Right atrium auricular region (tissue), 2 donors: ENCODE results near the gene CALHM5. TPM values are rescaled to one million over a fixed set of nuclear protein-coding genes. Genes with fewer than 3 reads are reported as not detected.

Experiments used
- DNase-seq: peaks from one replicate; pipeline ENCODE4 v3.0.0-alpha.2; 2019; ENCODE audit warnings: low spot score
- H3K27ac ChIP-seq, 2 donors: fragments of 200-600 bp; sonication (generic); 1 replicate in 1 of 2; 2 replicates in 1 of 2; pipeline ENCODE4 v1.5.1; 2016 to 2019
- H3K27me3 ChIP-seq, 2 donors: fragments of 200-600 bp; sonication (generic); one replicate each; pipeline versions ENCODE4 v1.5.1 to v1.6.0; 2017 to 2019
- H3K36me3 ChIP-seq: fragments of 200-600 bp; sonication (generic); one replicate; pipeline ENCODE4 v1.5.1; 2016
- H3K4me1 ChIP-seq, 2 donors: fragments of 200-600 bp; sonication (generic); one replicate each; pipeline versions ENCODE4 v1.5.1 to v1.6.0; 2017 to 2019
- H3K4me3 ChIP-seq, 2 donors: fragments of 200-600 bp; sonication (generic); 1 replicate in 1 of 2; 2 replicates in 1 of 2; pipeline ENCODE4 v1.5.1; 2017 to 2019; ENCODE audit warnings: mild to moderate bottlenecking in 1 of 2, moderate library complexity in 1 of 2
- H3K9me3 ChIP-seq, 2 donors: fragments of 200-600 bp; sonication (generic); one replicate each; pipeline ENCODE4 v1.5.1; 2019
- total RNA-seq, 2 donors: library from RNA; depleted of rRNA; stranded (reverse); fragments of >200 nt; gene quantifications; one replicate each; pipeline ENCODE4 v1.1.0, GENCODE V29; 2016
- TF ChIP-seq, protein P1 (sequence below), 2 donors: fragments of 200-600 bp; sonication (generic); IDR thresholded peaks; one replicate each; pipeline ENCODE4 v1.5.1; 2019; ENCODE audit warnings: antibody characterized with exemption in 2 of 2

The CALHM5 gene
- total RNA-seq, 2 donors from 2014 or later, result 2.3 to 3.4 TPM

DNA sequence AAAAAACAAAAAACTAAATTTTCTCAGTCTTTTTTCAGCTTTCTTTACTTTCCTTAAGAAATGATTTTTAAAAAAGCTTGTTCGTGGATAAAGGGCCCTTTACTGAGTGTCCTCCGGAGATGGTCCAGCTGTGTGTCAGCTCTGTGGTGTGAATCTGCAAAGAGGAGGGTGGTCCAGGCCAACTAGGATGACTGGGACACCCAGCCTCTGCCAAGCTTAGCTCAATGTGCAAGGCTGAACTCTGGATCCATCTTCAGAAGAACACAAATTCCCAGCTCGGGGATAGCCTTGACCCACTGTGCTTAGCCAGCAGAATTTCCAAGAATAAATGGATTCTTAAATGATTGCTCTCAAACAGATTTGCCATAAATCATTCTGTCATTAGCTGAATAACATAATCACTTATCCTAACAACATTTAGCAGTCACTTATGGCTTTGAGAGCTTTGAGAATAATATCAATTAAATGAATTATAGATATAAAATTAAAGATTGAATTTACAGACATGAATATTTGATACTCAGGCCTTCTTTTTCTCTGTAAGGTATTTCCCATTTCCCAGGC, 14.2 kb upstream of the CALHM5 start:
- H3K27ac ChIP-seq, result no peak overlapping the region

DNA sequence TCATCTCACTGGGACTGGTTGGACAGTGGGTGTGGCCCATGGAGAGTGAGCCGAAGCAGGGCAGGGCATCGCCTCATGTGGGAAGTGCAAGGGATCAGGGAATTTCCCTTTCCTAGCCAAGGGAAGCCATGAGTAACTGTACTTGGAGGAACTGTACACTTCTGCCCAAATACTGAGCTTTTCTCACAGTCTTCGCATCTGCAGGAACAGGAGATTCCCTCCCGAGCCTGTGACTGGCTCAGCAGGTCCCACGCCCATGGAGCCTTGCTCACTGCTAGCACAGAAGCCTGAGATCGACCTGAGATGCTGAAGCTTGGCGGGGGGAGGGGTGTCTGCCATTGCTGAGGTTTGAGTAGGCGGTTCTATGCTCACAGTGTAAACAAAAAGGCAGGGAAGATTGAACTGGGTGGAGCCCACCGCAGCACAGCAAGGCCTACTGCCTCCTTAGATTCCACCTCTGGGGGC, 10.4 kb upstream of the CALHM5 start:
- no peaks in the 10 kb centered on the region for H3K9me3 ChIP-seq
- no peaks in the 10 kb centered on the region for H3K27me3 ChIP-seq
- no peak for DNase-seq
- H3K4me1 ChIP-seq, result no peaks in the 10 kb centered on the region
- H3K27ac ChIP-seq, result no peak overlapping the region
- TF ChIP-seq, protein P1, sequence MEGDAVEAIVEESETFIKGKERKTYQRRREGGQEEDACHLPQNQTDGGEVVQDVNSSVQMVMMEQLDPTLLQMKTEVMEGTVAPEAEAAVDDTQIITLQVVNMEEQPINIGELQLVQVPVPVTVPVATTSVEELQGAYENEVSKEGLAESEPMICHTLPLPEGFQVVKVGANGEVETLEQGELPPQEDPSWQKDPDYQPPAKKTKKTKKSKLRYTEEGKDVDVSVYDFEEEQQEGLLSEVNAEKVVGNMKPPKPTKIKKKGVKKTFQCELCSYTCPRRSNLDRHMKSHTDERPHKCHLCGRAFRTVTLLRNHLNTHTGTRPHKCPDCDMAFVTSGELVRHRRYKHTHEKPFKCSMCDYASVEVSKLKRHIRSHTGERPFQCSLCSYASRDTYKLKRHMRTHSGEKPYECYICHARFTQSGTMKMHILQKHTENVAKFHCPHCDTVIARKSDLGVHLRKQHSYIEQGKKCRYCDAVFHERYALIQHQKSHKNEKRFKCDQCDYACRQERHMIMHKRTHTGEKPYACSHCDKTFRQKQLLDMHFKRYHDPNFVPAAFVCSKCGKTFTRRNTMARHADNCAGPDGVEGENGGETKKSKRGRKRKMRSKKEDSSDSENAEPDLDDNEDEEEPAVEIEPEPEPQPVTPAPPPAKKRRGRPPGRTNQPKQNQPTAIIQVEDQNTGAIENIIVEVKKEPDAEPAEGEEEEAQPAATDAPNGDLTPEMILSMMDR (IDR thresholded peaks at IDR 0.05), result no peak
- no peaks in the 10 kb centered on the region for H3K36me3 ChIP-seq
- H3K4me3 ChIP-seq, result no peak overlapping the region

More for the DNA sequence above, 14.2 kb upstream of the CALHM5 start:
- no peaks in the 10 kb centered on the region for H3K27me3 ChIP-seq
- H3K4me1 ChIP-seq, result no peaks in the 10 kb centered on the region
- H3K36me3 ChIP-seq, result no peaks in the 10 kb centered on the region
- H3K4me3 ChIP-seq, result no peak overlapping the region
- no peak for DNase-seq
- TF ChIP-seq, protein P1 (IDR thresholded peaks at IDR 0.05), result no peak
- H3K9me3 ChIP-seq, result no peaks in the 10 kb centered on the region

DNA sequence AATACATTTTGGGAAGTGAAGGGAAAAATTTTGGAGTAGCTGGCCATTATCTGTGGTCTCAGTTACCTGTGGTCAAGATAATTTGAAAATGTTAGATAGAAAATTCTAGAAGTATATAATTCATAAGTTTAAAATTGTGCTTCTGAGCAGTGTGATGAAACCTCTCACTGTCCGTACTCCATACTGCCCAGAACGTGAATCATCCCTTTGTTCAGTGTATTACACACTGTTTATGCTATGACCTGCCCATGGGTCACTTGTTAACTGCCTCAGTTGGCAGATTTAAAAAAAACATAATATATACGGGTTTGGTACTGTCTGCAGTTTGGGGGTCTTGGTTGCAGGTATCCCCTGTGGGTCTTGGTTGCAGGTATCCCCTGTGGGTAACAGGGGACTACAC, 4.1 kb upstream of the CALHM5 start:
- Histone ChIP-seq H3K4me1 (no peaks in the 10 kb centered on the region), H3K27ac (no peak overlapping the region), H3K4me3 (no peak overlapping the region), H3K27me3 (no peaks in the 10 kb centered on the region), H3K36me3 (no peaks in the 10 kb centered on the region), H3K9me3 (no peaks in the 10 kb centered on the region)
- DNase-seq, result no peak
- TF ChIP-seq, protein P1 (IDR thresholded peaks at IDR 0.05), result no peak

DNA sequence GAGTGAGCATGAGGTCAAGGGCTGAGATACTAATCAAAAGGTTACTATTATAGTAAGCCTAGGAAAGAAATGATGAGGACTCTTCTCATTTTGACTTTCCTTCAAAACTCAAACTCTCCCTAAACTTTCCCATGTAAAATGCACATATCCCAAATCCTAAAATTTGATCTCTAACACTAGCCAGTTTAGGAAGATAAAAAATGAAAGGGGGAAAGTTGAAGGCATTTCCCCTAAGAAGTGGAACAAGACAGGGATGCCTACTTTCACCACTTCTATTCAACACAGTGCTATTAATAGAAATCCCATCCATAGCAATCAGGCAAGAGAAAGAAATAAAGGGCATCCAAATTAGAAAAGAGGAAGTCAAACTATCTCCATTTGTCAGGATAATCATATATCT, 2.9 kb upstream of the CALHM5 start:
- H3K9me3 ChIP-seq, result no peaks in the 10 kb centered on the region
- TF ChIP-seq, protein P1 (IDR thresholded peaks at IDR 0.05), result no peak
- H3K4me1 ChIP-seq, result no peaks in the 10 kb centered on the region
- H3K27me3 ChIP-seq, result no peaks in the 10 kb centered on the region
- H3K36me3 ChIP-seq, result no peaks in the 10 kb centered on the region
- H3K27ac ChIP-seq, result no peak overlapping the region
- no peak for DNase-seq
- no peak overlapping the region for H3K4me3 ChIP-seq

DNA sequence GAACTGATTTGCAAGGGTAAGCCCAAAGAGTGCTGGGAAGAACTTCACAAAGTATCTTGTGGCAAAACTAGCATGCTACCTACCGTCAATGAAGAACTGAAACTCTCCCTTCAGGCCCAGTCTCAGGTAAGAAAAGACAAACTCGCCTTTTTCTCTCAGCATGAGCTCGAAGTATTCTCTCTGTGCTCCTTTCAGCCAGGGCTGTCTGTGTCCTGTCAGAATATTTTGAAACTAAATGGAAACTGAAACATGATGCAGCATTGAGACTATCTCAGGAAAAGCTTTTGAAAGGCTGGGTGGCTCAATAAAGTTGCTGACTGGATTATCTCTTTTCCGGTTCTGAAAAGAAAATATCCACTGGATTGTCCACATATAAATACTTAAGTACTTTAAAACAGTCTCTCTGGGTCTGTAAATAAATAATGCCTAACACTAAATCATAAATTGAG, 696 bp downstream of the CALHM5 start:
- H3K9me3 ChIP-seq, result no peaks in the 10 kb centered on the region
- H3K36me3 ChIP-seq, result peaks cover 10% of the 10 kb centered on the region
- H3K4me3 ChIP-seq, result peak overlapping the region; percentile 34 to 51
- DNase-seq, result no peak
- no peaks in the 10 kb centered on the region for H3K27me3 ChIP-seq
- no peaks in the 10 kb centered on the region for H3K4me1 ChIP-seq
- TF ChIP-seq, protein P1 (IDR thresholded peaks at IDR 0.05), result no peak
- H3K27ac ChIP-seq, result peak overlapping the region; percentile 80 to 88

DNA sequence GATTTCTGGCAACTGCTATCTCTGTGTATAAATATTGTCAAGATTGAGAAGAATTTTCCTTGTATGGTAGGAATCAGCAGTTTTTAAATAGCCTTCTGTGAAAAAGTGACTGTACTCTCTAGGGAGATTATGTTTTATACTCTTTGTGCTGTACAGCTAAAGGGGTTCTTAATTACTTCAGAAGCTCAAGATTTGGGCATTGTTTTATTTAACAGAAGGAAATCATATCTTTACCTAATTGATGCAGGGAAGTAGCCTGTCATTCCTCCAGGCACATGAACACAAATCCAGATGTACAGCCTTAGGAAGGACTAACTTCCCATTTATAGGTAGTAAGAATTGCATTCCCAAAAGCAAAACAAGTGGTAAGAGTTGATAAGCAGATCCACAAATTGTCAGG, 1.3 kb downstream of the CALHM5 start:
- no peaks in the 10 kb centered on the region for H3K4me1 ChIP-seq
- H3K9me3 ChIP-seq, result no peaks in the 10 kb centered on the region
- H3K36me3 ChIP-seq, result peaks cover 10% of the 10 kb centered on the region
- H3K4me3 ChIP-seq, result peak overlapping the region; percentile 34 to 51
- peak overlapping the region; percentile 80 to 88 for H3K27ac ChIP-seq
- DNase-seq, result no peak
- no peaks in the 10 kb centered on the region for H3K27me3 ChIP-seq
- TF ChIP-seq, protein P1 (IDR thresholded peaks at IDR 0.05), result no peak
